ENCODE data around the gene RTN4RL1.

GRCh38 chr17:1930337-1930645, 94.8 kb downstream of the RTN4RL1 start:
- TF ChIP-seq CTCF (IDR thresholded peaks at IDR 0.05), result no peak
- TF ChIP-seq EP300 (IDR thresholded peaks at IDR 0.05), result no peak
- TF ChIP-seq POLR2A (IDR thresholded peaks at IDR 0.05), result no peak
